Gastroesophageal sphincter (tissue), 3 donors: ENCODE measurements around the gene BMAL2.

Source experiments
- EP300 ChIP-seq: sonication (generic); formaldehyde crosslinking; IDR thresholded peaks from one replicate; pipeline ENCODE4 v1.6.1; 2017; ENCODE audit warnings: antibody characterized with exemption, mild to moderate bottlenecking
- POLR2A ChIP-seq, 2 donors: fragments of 450-650 bp; IDR thresholded peaks; one replicate each; pipeline ENCODE4 v1.6.1; 2017; ENCODE audit warnings: antibody characterized with exemption in 2 of 2, mild to moderate bottlenecking in 2 of 2, moderate library complexity in 1 of 2
- POLR2AphosphoS5 ChIP-seq: sonication (generic); formaldehyde crosslinking; IDR thresholded peaks from one replicate; pipeline ENCODE4 v1.6.1; 2017; ENCODE audit warnings: antibody characterized with exemption
- TF ChIP-seq, protein P1 (sequence below), 4 experiments: fragments of 200-600 bp in 2 of 4; fragments of 450-650 bp in 2 of 4; sonication (generic) in 1 of 4; IDR thresholded peaks; one replicate each; pipeline ENCODE4 v1.5.1; 2017 to 2019; ENCODE audit warnings: antibody characterized with exemption in 4 of 4, mild to moderate bottlenecking in 2 of 4, moderate library complexity in 2 of 4

DNA sequence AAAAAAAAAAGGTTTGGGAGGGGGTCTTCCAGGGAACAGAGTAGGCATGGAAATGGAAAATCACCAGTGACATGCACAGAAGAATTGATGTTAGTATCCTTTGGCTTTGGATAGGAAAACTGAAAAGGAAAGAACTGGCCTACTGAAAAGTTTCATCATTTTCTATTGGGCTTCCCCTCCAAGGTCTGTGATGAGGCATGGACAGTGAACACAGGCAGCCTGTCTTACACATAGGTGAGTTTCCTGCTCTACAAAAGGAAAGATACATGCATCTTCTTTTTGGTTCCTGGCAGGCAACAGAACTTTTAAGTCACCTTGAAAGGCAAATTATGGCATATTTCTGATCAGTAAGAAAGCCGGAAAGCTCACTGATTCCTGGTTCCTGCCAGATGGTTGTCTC, 5.8 kb downstream of the BMAL2 start:
- TF ChIP-seq, protein P1, sequence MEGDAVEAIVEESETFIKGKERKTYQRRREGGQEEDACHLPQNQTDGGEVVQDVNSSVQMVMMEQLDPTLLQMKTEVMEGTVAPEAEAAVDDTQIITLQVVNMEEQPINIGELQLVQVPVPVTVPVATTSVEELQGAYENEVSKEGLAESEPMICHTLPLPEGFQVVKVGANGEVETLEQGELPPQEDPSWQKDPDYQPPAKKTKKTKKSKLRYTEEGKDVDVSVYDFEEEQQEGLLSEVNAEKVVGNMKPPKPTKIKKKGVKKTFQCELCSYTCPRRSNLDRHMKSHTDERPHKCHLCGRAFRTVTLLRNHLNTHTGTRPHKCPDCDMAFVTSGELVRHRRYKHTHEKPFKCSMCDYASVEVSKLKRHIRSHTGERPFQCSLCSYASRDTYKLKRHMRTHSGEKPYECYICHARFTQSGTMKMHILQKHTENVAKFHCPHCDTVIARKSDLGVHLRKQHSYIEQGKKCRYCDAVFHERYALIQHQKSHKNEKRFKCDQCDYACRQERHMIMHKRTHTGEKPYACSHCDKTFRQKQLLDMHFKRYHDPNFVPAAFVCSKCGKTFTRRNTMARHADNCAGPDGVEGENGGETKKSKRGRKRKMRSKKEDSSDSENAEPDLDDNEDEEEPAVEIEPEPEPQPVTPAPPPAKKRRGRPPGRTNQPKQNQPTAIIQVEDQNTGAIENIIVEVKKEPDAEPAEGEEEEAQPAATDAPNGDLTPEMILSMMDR (IDR thresholded peaks at IDR 0.05) = no peak
- TF ChIP-seq POLR2A (IDR thresholded peaks at IDR 0.05) (no peak), EP300 (no peak), POLR2AphosphoS5 (no peak)
